Measurements from ENCODE around the gene ZFYVE28. TPM values are rescaled to one million over a fixed set of nuclear protein-coding genes. Genes with fewer than 3 reads are reported as not detected.

ZFYVE28 gene
- total RNA-seq, 3 donors from 2014 or later (not counting 1 experiment from before 2014, with no cell fraction given): 85.4 to 107 (median 104) TPM

- H3K36me3 Mint-ChIP-seq: no peaks in the 10 kb centered on the region
Measured at GRCh38 chr4:2361366-2362265, 56.8 kb downstream of the ZFYVE28 start.

GRCh38 chr4:2360396-2360730 is 58.1 kb downstream of the ZFYVE28 start:
- Histone ChIP-seq H3K27me3 (ENCODE audit: control insufficient read depth, insufficient read depth, low read length) (no peaks in the 10 kb centered on the region), H3K4me1 (ENCODE audit: control insufficient read depth, insufficient read depth, low read length) (peaks cover 15% of the 10 kb centered on the region), H3K9me3 (ENCODE audit: control insufficient read depth, insufficient read depth, low read length) (no peaks in the 10 kb centered on the region), H3K36me3 (ENCODE audit: control insufficient read depth, insufficient read depth, low read length) (no peaks in the 10 kb centered on the region), H3K4me3 (ENCODE audit: low read length) (no peak overlapping the region), H3K27ac (ENCODE audit: low read length) (no peak overlapping the region)
- intact Hi-C loops (cut with micrococcal nuclease): no loop called here
- no peaks in the 10 kb centered on the region for H3K9me3 Mint-ChIP-seq
- DNase-seq (no peak), ATAC-seq (no peak)
- H3K27me3 Mint-ChIP-seq (ENCODE audit: low read depth in 2 of 2): no peaks in the 10 kb centered on the region
- WGBS (ENCODE audit: insufficient coverage): 89% methylated on average over 6 of the region's 6 CpGs
- no peak overlapping the region for H3K27ac Mint-ChIP-seq
- H3K4me3 Mint-ChIP-seq: no peak overlapping the region
- H3K4me1 Mint-ChIP-seq: peaks cover 0 to 38% of the 10 kb centered on the region in 2 donors
- TF ChIP-seq CTCF (IDR thresholded peaks at IDR 0.05): no peak
- H3K36me3 Mint-ChIP-seq: no peaks in the 10 kb centered on the region

More at GRCh38 chr4:2361366-2362265, 56.8 kb downstream of the ZFYVE28 start:
- H3K27me3 Mint-ChIP-seq (ENCODE audit: low read depth in 2 of 2): no peaks in the 10 kb centered on the region
- Histone ChIP-seq H3K4me3 (ENCODE audit: low read length) (no peak overlapping the region), H3K9me3 (ENCODE audit: control insufficient read depth, insufficient read depth, low read length) (no peaks in the 10 kb centered on the region), H3K27me3 (ENCODE audit: control insufficient read depth, insufficient read depth, low read length) (no peaks in the 10 kb centered on the region), H3K27ac (ENCODE audit: low read length) (no peak overlapping the region), H3K36me3 (ENCODE audit: control insufficient read depth, insufficient read depth, low read length) (no peaks in the 10 kb centered on the region), H3K4me1 (ENCODE audit: control insufficient read depth, insufficient read depth, low read length) (peaks cover 17% of the 10 kb centered on the region)
- peaks cover 0 to 38% of the 10 kb centered on the region in 2 donors for H3K4me1 Mint-ChIP-seq
- H3K9me3 Mint-ChIP-seq: no peaks in the 10 kb centered on the region
- H3K4me3 Mint-ChIP-seq: no peak overlapping the region
- WGBS (ENCODE audit: insufficient coverage): 84% methylated on average over 23 of the region's 23 CpGs
- ATAC-seq (no peak), DNase-seq (no peak)
- peak overlapping the region in 1 of 2 donors; percentile 66 for H3K27ac Mint-ChIP-seq
- intact Hi-C loops (cut with micrococcal nuclease): no loop called here
- TF ChIP-seq CTCF (IDR thresholded peaks at IDR 0.05): no peak

GRCh38 chr4:2359591-2360395 is 58.7 kb downstream of the ZFYVE28 start:
- DNase-seq (no peak), ATAC-seq (no peak)
- intact Hi-C loops (cut with micrococcal nuclease): no loop called here
- Histone ChIP-seq H3K27me3 (ENCODE audit: control insufficient read depth, insufficient read depth, low read length) (no peaks in the 10 kb centered on the region), H3K27ac (ENCODE audit: low read length) (no peak overlapping the region), H3K36me3 (ENCODE audit: control insufficient read depth, insufficient read depth, low read length) (no peaks in the 10 kb centered on the region), H3K9me3 (ENCODE audit: control insufficient read depth, insufficient read depth, low read length) (no peaks in the 10 kb centered on the region), H3K4me3 (ENCODE audit: low read length) (no peak overlapping the region), H3K4me1 (ENCODE audit: control insufficient read depth, insufficient read depth, low read length) (peaks cover 12% of the 10 kb centered on the region)
- Mint-ChIP-seq H3K27ac (no peak overlapping the region), H3K4me1 (peaks cover 3 to 41% of the 10 kb centered on the region in 2 donors), H3K36me3 (no peaks in the 10 kb centered on the region), H3K27me3 (ENCODE audit: low read depth in 2 of 2) (no peaks in the 10 kb centered on the region), H3K9me3 (no peaks in the 10 kb centered on the region), H3K4me3 (no peak overlapping the region)
- 92% methylated on average over 24 of the region's 24 CpGs for WGBS (ENCODE audit: insufficient coverage)
- no peak for TF ChIP-seq CTCF (IDR thresholded peaks at IDR 0.05)

All from natural killer cell (primary cell).